HEK293T (cell line): Measurements from ENCODE around the gene SNED1.

Source experiments
- ARNT ChIP-seq: fragments of 450-650 bp; IDR thresholded peaks from 2 replicates; pipeline ENCODE4 v1.6.1; 2017; ENCODE audit warnings: mild to moderate bottlenecking
- BHLHE40 ChIP-seq: fragments of 450-650 bp; IDR thresholded peaks from 2 replicates; pipeline ENCODE4 v1.6.1; 2016; ENCODE audit warnings: mild to moderate bottlenecking, moderate library complexity, borderline replicate concordance
- CTBP1 ChIP-seq: fragments of 450-650 bp; IDR thresholded peaks from 2 replicates; pipeline ENCODE4 v1.6.1; 2016; ENCODE audit warnings: borderline replicate concordance
- FOXM1 ChIP-seq: fragments of 450-650 bp; IDR thresholded peaks from 2 replicates; pipeline ENCODE4 v1.6.1; 2017; ENCODE audit warnings: mild to moderate bottlenecking, borderline replicate concordance
- HDGF ChIP-seq: fragments of 450-650 bp; IDR thresholded peaks from 2 replicates; pipeline ENCODE4 v1.6.1; 2017; ENCODE audit warnings: antibody characterized with exemption, borderline replicate concordance
- L3MBTL2 ChIP-seq: fragments of 450-650 bp; conservative IDR thresholded peaks from 2 replicates; pipeline ENCODE4 v1.6.1; 2016; ENCODE audit warnings: mild to moderate bottlenecking
- LEF1 ChIP-seq: fragments of 450-650 bp; IDR thresholded peaks from 2 replicates; pipeline ENCODE4 v1.6.1; 2017; ENCODE audit warnings: mild to moderate bottlenecking, borderline replicate concordance
- PKNOX1 ChIP-seq: fragments of 450-650 bp; IDR thresholded peaks from 2 replicates; pipeline ENCODE4 v1.6.1; 2016
- SP1 ChIP-seq: fragments of 450-650 bp; IDR thresholded peaks from 2 replicates; pipeline ENCODE4 v1.6.1; 2017
- SUZ12 ChIP-seq: fragments of 450-650 bp; IDR thresholded peaks from 2 replicates; pipeline ENCODE4 v1.6.1; 2016; ENCODE audit warnings: mild to moderate bottlenecking
- ZNF384 ChIP-seq: fragments of 450-650 bp; IDR thresholded peaks from 2 replicates; pipeline ENCODE4 v1.6.1; 2016

DNA sequence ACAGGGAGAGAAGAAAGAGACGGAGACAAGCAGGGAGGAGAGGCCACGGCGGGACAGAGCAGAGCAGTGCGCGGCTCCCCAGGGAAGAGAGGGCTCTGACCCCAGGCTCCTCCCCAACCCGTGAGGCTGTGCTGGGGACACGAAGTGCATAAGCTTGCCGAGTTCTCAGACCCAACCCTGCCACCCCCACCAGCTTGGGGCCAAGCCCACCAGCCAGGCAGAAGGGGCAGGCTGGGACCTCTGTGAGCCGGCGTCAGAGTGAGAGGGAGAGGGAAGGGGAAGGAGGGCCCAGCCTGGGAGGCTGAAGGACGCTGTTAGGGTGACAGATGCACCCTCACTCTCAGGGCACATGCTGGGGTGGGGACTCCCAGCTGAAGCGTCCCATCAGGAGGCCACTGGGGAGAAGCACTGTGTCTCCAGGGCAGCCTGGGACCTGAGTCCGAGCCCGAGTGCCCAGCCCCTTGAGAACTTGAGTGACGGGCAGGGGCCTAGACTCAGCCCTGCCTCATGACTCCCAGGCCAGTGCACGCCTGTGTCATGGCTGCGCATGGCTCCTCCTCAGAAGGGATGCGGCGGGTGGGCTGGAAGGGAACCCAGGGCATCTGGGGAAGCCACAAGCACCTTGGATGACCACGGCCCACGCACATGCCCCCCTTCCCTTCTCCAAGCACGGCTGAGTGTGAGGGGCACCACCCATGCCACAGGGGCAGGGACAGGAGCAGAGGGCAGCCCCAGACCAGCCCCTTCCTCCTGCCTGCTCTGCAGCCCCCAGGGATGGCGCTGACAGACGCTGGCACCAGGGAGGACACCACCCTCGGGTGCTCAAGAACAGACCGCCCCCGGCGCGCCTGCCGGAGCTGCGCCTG is 72.6 kb downstream of the SNED1 start:
- no peak for TF ChIP-seq CTBP1
- no peak for TF ChIP-seq SP1
- no peak for TF ChIP-seq ARNT
- no peak for TF ChIP-seq PKNOX1
- TF ChIP-seq FOXM1, result no peak
- TF ChIP-seq HDGF, result no peak
- TF ChIP-seq L3MBTL2, result no peak
- TF ChIP-seq ZNF384, result no peak
- TF ChIP-seq BHLHE40, result no peak
- no peak for TF ChIP-seq LEF1
- no peak for TF ChIP-seq SUZ12
